Measurements from ENCODE around the gene COMMD3.

Gene COMMD3

GRCh38 chr10:22320591-22321155, 4.5 kb downstream of the COMMD3 start, which contains the start of gene BMI1:
TSS of gene BMI1 (plus strand) at chr10:22321099. CDS start at chr10:22326450, 5,351 bp downstream.
- DNase-seq, result peak; percentile 86

DNA sequence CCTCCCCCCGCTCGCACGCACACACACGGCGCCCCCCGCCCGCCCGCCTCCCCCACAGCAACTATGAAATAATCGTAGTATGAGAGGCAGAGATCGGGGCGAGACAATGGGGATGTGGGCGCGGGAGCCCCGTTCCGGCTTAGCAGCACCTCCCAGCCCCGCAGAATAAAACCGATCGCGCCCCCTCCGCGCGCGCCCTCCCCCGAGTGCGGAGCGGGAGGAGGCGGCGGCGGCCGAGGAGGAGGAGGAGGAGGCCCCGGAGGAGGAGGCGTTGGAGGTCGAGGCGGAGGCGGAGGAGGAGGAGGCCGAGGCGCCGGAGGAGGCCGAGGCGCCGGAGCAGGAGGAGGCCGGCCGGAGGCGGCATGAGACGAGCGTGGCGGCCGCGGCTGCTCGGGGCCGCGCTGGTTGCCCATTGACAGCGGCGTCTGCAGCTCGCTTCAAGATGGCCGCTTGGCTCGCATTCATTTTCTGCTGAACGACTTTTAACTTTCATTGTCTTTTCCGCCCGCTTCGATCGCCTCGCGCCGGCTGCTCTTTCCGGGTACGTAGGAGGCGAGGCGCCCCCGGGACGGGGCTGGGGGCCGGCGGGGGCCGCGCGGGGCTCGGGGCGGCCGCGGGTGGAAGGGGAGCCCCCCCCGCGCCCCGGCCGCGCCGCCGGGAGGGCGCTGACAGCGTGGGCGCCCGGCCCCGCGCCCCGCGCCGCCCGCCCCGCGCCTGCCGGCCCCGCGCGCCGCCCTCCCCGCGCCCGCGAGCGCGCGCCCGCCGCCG, 5.2 kb downstream of the COMMD3 start:
- DNase-seq, result peak; percentile 86

DNA sequence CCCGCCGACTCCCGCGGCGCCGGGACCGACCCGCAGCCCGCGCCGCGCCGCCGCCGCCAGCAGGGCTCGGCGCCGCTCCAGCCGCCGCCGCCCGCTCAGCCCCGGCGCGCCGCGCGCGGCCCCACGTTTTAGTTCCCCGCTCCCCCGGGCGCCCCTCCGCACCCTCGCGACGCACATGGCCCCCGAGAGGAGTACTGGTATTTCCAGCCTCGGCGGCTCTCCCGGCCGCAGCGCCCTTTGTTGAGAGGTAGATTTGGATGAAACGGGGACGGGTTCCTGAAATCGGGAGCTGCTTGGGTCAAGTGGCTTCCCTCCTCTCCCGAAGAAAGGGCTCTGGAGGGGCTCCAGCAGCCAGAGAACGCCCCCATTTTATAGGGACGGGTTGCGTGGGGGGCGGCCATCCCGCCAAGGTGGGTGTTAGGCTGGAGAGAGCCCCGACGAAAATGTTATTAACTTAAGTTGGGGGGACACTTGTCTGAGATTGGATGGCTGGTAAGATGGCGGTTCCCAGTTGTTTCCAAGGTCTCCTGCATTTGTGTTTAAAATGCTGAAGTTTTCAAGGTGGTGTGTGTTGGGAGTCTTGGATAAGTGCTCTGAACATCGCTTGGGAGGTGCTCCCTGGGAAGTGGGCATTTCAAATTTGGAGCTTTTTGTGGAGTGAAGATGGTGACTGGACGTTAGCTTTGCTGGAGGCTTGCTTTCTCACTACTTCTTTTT, 5.9 kb downstream of the COMMD3 start:
- DNase-seq, result no peak

DNA sequence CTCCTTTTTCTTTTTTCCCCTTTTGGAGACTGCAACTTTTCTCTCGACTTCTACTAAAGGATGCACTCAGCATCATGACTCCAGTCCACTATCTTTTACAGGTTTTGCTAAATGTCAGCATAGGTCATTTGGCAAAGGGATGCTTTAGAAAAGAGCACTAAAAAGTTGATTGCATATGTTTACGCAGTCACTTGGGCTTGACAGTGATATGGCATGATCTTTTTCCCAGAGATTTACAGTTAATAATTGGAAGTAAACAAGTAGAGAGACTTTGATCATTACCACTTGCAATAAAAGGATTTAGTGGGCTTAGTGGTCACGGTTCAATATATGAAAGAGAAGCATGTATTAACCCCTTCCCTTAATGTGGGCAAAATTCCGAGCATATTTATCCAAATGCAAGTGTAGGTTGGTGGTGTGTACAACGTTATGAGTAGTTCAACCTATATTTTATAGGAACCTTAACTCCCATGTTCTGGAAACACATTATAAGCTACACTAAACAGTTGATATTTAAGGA, 6.5 kb downstream of the COMMD3 start:
- no peak for DNase-seq

DNA sequence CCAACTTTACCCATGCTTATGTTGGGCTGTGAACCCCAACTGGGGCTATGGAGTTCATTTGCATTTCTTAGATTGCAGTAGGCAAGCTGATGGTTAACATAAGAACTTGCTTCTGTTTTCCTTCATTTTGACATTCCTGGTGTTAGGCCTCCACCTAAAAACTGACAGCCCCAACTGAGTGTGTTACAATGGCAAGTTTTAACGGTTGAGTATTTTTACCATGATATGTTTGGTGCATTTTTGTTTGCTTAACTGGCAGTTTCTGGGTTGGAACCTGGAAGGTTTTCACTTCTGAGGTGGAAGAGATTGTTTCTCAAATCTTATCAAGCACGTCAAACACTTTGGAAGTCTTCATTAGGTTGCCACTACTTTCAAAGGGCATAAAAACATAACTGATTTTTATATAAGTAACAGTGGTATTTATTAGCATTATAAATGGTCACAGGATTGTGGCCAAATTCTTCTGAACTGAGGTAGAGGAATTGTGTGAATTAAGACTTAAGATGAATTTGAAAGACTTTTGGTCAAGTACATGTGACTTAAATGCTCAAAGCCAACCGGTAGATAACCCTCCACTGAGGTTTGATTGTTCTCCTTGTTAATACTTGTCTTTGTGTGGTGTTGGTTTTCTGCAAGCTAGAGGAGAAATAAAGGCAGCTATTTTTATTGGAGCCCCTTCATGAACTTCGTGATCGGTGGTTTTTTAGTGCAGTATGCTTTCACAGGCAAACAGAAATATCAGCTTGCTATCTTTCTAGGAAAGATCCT, 7.5 kb downstream of the COMMD3 start:
- DNase-seq, result no peak

- no peak for DNase-seq
These were observed 8.2 kb downstream of the COMMD3 start for GRCh38 chr10:22324413-22324812.

DNA sequence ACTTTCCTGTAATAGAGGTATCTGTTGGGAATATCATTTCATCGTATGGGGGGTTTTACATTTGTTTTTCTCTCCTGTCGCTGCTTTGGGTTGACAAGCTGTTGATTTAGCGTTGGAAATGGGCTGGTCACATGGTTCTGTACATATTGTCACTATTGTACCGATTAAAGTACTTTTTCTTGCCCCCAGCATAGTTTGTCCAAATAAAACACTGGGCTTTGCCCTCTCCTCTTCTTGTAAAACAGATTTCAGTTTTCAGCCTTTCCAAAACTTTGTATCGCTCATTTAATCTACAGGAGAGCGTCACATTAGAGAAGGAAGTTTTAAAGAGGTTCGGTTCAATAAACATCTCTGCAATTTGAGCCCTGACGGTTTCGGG, 8.7 kb downstream of the COMMD3 start:
- DNase-seq, result no peak

DNA sequence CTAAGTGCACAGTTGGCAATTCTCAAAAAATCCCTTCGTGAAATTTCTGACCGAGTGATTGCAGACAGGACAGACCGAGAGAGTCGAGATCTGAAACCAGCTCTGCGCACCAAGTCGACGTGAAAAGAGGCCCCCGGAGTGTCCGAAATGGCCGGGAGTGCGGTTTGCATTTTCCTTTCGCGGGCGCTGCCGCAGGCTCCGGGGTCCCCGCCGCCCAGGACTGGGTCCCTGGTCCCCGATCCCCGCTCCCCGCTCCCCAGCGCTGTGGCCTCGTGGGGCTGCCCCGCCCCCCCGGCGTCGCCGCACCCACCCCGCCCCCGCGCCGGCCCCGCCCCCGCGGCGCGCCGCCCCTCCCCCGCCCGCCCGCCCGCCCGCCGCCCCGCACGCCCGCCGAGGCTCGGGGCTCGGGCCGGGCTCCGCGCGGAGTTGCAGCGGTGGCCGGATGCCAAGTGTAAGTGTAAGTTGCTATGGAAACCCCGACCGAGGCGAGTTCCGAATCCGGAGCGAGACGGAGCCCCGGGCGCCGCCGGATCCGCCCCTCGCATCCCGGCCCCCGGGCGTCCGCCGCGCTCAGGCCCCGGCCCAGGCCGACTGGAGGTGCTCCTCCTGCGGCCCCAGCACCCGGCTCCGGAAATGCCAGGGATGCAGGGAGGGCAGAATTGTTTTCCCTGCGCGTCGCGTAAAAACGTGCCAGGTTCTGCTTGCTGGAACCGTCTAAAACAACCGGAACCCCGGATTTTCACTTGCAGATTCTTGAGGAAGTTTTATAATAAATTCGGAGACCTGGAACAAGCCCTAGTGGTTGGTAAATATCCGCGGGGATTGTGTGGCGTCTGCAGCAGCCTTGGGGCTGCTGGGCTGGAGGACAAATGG, 9.3 kb downstream of the COMMD3 start:
- peak; percentile 63 for DNase-seq

DNA sequence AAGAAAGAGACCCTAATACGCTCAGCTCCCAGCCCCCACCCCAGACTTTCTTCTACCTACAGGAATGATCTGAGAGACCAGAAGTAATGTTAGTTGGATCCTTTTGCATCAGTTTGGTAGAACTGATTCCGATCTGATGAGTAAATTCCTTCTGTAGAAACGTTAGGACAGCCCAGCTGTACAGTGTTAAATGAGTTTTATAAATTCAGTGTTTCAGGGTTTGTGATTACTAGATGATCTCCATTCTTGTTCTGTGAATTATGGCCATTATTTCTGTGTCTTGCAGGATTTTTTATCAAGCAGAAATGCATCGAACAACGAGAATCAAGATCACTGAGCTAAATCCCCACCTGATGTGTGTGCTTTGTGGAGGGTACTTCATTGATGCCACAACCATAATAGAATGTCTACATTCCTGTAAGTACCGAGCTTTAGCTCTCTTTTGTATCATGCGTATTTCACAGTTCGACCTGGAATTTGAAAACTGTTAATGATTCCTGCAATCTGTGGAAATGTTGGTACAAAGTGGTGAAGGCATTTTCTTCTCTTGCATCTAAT, 10.0 kb downstream of the COMMD3 start:
- no peak for DNase-seq

DNA sequence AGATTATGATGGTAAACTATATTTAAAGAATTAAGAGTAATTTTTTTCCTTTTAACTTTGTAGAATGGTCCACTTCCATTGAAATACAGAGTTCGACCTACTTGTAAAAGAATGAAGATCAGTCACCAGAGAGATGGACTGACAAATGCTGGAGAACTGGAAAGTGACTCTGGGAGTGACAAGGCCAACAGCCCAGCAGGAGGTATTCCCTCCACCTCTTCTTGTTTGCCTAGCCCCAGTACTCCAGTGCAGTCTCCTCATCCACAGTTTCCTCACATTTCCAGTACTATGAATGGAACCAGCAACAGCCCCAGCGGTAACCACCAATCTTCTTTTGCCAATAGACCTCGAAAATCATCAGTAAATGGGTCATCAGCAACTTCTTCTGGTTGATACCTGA, 13.0 kb downstream of the COMMD3 start:
- no peak for DNase-seq

GRCh38 chr10:22332116-22332692, 16.0 kb downstream of the COMMD3 start:
- no peak for DNase-seq

GRCh38 chr10:22333167-22333974, 17.2 kb downstream of the COMMD3 start:
- DNase-seq, result no peak

- no peak for DNase-seq
These were observed 17.7 kb downstream of the COMMD3 start for GRCh38 chr10:22333975-22334282.

DNA sequence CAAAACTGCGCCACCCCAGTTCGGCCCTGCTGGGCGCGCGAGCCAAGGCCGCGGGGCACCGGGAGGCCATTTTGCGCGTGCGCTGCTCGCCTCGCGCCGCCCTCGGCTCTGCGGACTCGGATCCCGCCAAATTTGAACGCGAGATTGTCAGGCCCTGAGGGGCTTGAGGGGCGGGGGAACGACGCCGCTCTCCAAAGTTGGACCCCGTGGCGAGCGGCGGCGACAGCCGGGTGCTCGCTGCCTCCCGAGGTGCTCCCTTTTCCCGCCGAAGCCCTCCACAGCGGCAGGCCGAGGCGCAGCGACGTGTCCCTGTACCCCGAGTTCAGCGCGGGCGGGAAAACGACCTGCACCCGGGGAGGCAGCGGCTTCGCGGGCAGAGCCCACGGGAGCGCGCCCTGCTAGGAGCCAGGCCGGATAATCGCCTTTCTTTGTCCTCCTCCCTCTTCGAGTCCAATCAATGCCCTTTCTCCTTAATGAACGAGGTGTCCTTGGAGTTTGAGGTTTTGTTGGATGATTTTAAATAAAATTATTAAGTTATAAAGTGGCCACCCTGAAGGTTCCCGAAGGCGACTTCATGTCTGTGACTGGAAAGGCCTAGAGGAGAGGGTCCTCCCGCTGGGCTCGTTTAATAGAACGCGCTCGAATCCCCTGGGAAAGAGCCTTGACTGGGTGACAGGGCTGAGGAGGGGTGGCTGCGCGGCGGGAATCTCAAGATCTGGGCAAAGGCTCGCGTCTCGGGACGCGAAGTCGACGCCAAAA, 18.4 kb downstream of the COMMD3 start:
- DNase-seq, result no peak

DNA sequence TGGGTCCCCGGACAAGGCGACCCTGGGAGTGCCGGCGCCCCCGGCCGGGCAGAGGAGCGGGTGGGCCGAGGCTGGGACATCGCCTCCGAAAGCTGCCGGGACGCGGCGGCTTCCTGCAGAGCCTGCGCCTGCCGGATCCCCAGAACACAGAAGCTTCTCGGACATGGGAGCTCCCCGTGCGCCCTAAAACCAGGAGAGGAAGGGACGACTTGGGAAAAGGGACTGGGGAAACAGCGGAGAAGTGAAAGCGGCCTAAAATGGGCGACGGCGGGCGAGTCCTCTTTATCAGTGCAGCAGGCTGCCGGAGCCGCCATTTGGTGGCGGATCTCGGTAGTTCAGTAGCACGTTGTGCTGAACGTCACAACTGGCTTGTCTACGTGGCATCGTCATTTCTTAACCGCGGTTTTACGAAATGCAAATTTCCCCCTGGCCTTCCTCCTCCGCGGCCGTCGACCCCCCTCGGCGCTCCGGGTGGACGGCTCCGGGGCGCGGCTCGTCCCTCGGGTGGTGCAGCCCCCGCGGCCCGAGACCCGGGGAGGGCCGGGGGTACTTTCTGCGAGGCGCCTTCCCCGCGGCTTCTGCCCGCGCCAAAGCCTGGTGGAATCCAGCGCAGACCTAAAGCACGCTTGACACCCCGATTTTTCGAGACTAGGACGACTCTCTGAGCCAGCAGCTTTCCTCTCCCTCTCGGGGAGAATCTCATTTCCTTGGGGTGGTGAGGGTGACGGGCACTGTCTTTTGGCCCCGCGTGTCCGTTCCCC, 19.2 kb downstream of the COMMD3 start:
- no peak for DNase-seq

GRCh38 chr10:22338185-22338900, 22.2 kb downstream of the COMMD3 start:
- DNase-seq, result no peak

- no peak for DNase-seq
These were observed 22.7 kb downstream of the COMMD3 start for GRCh38 chr10:22338931-22339330.

DNA sequence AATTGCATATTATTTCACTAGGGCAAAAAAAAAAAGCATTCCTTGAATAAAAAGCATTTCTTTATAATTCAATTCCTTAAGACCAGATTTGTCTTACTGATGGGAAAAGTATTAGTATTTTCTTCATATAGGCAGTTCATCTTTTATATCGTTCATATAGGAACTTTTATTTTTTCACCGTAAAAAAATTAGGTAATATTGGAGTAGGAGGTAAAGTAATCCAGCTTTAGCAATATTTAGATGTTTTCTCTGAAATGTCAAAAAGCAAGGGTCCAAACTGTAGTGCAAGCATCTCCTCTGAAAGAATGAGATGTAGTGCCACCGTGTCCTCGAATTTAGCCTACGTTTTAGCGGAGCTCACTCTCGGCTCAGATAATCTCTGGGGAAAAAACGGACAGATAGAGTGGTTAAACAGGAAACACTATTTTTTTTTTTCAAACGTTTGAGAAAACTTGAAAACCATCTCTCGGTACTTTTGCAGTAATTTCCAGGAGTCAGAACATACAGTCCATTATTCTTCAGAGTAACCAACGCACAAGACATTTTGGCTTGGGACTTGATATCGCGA, 23.7 kb downstream of the COMMD3 start:
- DNase-seq, result no peak

Data from GDM1 (cell line).